ENCODE results near the gene CCDC40.

The CCDC40 gene

DNA sequence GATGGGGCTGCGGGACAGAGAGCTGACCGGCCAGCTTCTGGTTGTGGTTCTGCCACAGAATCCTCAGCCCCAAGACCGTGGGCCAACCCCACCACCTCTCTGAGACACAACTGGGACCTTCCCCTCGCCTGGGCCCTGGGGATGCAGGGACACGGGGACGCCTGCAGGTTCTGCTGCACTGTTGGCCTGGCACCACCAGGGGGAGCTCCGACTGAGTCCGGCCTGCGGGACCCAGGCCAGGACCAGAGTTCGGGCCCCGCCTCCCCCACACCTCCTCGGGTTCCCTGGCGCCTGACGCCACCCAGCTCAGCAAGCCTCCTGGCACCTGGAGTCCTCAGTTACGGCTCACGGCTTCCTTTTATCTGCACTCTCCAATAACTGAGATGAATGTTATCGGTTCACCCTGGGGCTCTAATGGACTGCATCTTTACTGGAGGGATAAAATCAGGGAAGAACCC, 28.0 kb upstream of the CCDC40 start:
- DNase-seq (ENCODE audit: extremely low read depth, low read depth) = no peak
- TF ChIP-seq, protein P1, sequence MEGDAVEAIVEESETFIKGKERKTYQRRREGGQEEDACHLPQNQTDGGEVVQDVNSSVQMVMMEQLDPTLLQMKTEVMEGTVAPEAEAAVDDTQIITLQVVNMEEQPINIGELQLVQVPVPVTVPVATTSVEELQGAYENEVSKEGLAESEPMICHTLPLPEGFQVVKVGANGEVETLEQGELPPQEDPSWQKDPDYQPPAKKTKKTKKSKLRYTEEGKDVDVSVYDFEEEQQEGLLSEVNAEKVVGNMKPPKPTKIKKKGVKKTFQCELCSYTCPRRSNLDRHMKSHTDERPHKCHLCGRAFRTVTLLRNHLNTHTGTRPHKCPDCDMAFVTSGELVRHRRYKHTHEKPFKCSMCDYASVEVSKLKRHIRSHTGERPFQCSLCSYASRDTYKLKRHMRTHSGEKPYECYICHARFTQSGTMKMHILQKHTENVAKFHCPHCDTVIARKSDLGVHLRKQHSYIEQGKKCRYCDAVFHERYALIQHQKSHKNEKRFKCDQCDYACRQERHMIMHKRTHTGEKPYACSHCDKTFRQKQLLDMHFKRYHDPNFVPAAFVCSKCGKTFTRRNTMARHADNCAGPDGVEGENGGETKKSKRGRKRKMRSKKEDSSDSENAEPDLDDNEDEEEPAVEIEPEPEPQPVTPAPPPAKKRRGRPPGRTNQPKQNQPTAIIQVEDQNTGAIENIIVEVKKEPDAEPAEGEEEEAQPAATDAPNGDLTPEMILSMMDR (IDR thresholded peaks at IDR 0.05; ENCODE audit: low read depth, low read length) = peak; percentile 94

DNA sequence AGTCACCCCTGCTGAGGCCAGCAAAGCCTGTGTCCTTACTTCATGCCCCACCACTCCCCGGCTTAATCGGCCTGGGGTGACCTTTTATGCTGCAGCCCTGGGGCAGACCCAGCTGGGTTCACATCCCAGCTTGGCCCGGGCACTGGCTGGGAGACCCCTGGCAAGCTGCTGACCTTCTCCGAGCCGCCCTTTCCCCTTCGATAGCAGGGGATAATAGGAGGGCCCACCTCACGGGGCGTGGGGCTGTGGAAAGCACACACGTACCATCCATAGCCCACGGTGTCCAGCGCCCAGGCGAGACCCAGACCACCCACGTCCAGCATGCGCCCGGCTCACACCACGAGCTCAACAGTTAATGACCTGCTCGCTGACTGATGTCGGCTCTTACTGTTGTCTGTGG, 27.6 kb upstream of the CCDC40 start:
- TF ChIP-seq, protein P1 (IDR thresholded peaks at IDR 0.05; ENCODE audit: low read depth, low read length) = no peak
- DNase-seq (ENCODE audit: extremely low read depth, low read depth) = no peak

DNA sequence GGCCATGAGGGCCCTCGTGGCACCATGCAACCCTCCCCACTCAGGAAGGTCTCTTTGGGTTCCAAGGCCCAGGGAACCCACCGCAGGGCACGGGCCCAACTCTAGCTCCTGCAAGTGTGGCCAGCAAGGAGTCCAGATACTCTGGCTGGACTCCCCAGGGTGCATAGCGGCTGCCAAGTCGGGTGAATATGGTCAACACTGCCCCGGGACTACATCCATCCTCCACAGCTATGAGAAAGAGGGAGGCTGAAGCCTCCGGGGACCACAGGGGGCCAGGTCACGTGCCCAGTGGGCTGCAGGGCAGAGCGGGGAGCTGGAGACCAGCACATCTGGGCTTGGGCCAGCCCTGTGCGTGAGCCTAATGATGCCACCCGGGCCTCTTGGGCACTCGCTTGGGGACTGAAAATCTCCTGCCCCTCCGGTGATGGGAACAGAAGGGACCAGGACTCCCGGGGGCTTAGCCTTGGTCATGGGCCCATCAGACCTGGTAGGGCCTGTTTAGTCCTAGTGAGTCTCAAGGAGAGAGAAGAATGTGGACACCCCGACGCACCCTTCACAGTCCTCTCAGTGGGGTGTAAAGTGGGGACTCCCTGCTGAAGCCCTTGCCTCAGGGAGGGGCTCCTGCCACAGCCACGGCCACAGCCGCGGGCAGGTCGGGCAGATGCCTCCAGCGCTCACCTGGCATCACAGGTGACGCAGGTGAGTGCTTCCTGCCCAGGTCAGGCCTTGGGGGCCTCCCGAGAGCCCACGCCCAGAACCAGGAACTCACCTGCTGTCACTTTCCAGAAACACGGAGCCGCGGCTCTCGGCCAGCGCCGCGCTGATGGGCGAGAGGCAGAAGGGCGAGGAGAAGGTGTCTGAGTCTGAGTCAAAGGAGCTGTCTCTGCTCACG, 26.8 kb upstream of the CCDC40 start:
- DNase-seq (ENCODE audit: extremely low read depth, low read depth) = no peak
- TF ChIP-seq, protein P1 (IDR thresholded peaks at IDR 0.05; ENCODE audit: low read depth, low read length) = no peak

DNA sequence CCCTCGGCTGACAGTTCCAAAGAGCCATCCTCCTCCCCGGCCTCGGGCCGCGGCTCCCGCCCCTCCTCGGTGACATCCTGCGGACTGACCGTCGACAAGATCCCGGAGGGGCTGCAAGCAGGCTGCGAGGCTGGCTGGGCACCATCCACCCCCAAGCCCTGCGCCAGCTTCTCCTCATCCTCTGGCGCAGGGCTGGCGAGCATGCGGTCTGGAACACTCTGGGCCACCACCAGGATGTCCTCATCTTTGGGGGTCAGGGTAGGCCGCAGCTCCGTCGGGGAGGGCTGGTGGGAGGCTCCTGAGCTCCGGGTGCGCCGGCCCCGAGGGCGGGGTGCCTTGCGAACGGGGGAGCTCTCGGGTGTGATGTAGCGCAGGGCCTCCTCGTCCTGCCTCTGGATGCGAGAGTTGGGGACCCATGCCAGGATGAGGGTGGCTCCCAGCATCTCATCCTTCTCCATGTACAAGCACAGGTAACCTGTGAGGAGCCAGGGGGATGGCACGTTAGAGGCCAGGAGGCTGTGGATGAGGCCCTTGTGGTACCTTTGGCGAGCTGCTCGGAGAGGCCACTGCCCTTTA, 26.1 kb upstream of the CCDC40 start:
- no peak for DNase-seq (ENCODE audit: extremely low read depth, low read depth)
- TF ChIP-seq, protein P1 (IDR thresholded peaks at IDR 0.05; ENCODE audit: low read depth, low read length) = no peak

DNA sequence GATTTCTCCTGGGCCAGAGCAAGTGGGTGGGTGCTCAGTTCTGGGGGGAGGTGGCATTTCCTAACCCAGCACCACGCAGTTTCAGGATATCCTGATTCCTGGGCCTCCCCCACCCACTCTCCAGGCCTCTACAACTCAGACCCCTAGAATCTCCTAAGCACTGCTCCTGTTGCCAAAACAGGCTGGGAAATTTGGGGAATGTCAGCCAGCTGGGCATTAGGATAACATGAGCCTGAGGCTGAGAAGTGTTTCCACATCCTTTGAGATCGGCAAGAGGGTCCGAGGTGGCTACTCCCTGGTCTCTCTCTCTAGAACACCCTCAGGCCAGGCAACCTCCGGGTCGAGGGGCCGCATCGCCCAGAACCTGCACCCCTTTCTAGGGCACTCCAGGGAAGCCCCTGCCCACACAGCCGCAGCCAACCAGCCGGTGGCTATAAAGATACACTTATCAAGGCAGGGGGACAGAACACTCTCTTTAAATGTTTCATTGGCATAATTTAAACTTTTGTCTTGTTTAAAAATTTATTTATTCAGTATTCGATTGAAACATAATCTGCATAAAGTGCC, 24.4 kb upstream of the CCDC40 start:
- TF ChIP-seq, protein P1 (IDR thresholded peaks at IDR 0.05; ENCODE audit: low read depth, low read length) = no peak
- no peak for DNase-seq (ENCODE audit: extremely low read depth, low read depth)

DNA sequence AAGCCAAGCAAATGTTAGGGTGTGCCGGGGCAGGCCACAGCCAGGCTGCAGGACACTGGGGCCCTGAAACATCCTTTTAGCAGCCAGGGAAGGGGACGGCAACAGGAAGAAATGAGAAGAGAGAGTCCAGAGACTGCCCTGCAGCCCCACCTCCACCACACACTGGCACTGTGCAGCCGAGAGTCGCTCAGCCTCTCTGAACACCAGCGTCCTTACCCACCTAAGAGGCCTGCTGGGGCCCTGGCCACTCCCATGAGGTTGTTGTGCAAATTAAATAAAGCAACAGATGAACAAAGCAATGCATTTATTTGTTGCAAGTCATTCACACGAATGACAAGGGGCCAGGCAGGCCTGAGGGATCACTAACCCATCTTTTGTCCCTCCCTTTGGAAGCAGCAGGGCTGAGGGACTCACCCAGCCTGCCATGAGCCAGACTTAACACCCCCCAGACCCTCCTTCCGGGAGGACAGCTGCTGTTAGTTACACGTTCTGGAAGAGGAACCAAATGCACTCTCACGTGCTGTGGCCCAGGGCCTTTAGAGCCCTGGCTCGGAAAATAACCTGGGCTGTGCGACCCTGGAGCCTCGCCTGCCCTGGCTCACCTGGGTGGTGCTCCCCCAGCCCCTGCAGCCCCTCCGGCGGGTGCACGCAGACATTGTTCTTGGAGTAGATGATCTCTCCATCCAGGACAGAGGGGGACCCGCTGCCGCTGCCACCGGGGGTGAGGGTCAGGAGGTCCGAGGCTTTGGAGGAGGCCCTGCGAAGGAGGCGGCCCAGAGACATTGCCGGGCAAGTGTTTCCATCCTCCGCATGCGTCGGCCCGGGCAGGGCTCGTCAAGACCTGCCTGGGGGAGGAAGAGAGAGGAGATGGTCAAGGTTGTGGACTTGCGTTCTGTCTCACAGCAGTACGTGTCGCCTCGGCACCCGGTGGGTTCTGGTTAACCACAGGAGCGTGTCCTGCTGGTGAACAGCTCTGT, 23.4 kb upstream of the CCDC40 start:
- DNase-seq (ENCODE audit: extremely low read depth, low read depth) = no peak
- TF ChIP-seq, protein P1 (IDR thresholded peaks at IDR 0.05; ENCODE audit: low read depth, low read length) = no peak
